ENCODE results near the gene KRT39.

DNA sequence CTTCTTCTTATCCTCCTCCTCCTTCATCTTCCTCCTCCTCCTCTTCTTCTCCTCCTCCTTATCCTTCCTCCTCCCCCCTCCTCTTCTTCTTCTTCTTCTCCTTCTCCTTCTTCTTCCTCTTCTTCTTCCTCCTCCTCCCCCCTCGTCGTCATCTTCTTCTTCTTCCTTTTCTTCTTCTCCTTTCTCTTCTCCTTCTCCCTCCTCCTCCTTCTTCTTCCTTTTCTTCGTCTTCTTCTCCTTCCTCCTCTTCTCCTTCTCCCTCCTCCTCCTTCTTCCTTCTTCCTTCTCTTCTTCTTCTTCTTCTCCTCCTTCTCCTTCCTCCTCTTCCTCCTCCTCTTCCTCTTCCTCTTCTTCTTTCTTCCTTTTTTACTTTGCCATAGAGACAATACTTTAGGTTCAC, 24.2 kb downstream of the KRT39 start:
- TF ChIP-seq JUN (CRISPR knock-in tag; IDR thresholded peaks at IDR 0.05), result no peak
- TF ChIP-seq TCF7 (CRISPR knock-in tag; IDR thresholded peaks at IDR 0.05; ENCODE audit: low read depth), result no peak
- TF ChIP-seq, protein P1, sequence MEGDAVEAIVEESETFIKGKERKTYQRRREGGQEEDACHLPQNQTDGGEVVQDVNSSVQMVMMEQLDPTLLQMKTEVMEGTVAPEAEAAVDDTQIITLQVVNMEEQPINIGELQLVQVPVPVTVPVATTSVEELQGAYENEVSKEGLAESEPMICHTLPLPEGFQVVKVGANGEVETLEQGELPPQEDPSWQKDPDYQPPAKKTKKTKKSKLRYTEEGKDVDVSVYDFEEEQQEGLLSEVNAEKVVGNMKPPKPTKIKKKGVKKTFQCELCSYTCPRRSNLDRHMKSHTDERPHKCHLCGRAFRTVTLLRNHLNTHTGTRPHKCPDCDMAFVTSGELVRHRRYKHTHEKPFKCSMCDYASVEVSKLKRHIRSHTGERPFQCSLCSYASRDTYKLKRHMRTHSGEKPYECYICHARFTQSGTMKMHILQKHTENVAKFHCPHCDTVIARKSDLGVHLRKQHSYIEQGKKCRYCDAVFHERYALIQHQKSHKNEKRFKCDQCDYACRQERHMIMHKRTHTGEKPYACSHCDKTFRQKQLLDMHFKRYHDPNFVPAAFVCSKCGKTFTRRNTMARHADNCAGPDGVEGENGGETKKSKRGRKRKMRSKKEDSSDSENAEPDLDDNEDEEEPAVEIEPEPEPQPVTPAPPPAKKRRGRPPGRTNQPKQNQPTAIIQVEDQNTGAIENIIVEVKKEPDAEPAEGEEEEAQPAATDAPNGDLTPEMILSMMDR (IDR thresholded peaks at IDR 0.05), result no peak
- no peak for TF ChIP-seq ZNF416 (CRISPR knock-in tag; IDR thresholded peaks at IDR 0.05)
- no peak for TF ChIP-seq ATF2 (CRISPR knock-in tag; IDR thresholded peaks at IDR 0.05; ENCODE audit: borderline replicate concordance, low read depth)
- no peak for TF ChIP-seq ATF3 (CRISPR knock-in tag; conservative IDR thresholded peaks at IDR 0.05)
- no peak for TF ChIP-seq ZNF121 (CRISPR knock-in tag; IDR thresholded peaks at IDR 0.05)
- TF ChIP-seq, protein P2, sequence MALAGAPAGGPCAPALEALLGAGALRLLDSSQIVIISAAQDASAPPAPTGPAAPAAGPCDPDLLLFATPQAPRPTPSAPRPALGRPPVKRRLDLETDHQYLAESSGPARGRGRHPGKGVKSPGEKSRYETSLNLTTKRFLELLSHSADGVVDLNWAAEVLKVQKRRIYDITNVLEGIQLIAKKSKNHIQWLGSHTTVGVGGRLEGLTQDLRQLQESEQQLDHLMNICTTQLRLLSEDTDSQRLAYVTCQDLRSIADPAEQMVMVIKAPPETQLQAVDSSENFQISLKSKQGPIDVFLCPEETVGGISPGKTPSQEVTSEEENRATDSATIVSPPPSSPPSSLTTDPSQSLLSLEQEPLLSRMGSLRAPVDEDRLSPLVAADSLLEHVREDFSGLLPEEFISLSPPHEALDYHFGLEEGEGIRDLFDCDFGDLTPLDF (CRISPR knock-in tag; IDR thresholded peaks at IDR 0.05), result no peak
- no peak for TF ChIP-seq SP1 (CRISPR knock-in tag; conservative IDR thresholded peaks at IDR 0.05)
- no peak for TF ChIP-seq CBFB (CRISPR knock-in tag; IDR thresholded peaks at IDR 0.05; ENCODE audit: low read depth)
- TF ChIP-seq IRF1 (CRISPR knock-in tag; IDR thresholded peaks at IDR 0.05), result no peak
- TF ChIP-seq MYBL2 (CRISPR knock-in tag; IDR thresholded peaks at IDR 0.05), result no peak
- no peak for TF ChIP-seq CREB1 (CRISPR knock-in tag; IDR thresholded peaks at IDR 0.05)
- no peak for TF ChIP-seq CREM (CRISPR knock-in tag; IDR thresholded peaks at IDR 0.05)
